ENCODE data around the gene ZNF514.
A peak's percentile ranks its signal among the peaks of the same experiment; 100 is the strongest.
"Not testable (repeated sequence)": the region's sequence is repeated elsewhere in the genome, so short reads cannot be mapped to it uniquely, and the experiment has no call there.

The ZNF514 gene

GRCh38 chr2:95138702-95139101 lies 20.9 kb downstream of the ZNF514 start:
- no peak for DNase-seq (ENCODE audit: low spot score)

- no peak for DNase-seq (ENCODE audit: low spot score)
These were observed 37.5 kb downstream of the ZNF514 start for GRCh38 chr2:95122197-95122551.

GRCh38 chr2:95121407-95122196 lies 38.0 kb downstream of the ZNF514 start, which contains the start of gene MRPS5:
MRPS5 (minus strand) TSS chr2:95121808; CDS start chr2:95121791, 17 bp downstream.
- peak; percentile 79 for DNase-seq (ENCODE audit: low spot score)

- no peak for DNase-seq (ENCODE audit: low spot score)
These were observed 38.6 kb downstream of the ZNF514 start for GRCh38 chr2:95121093-95121406.

GRCh38 chr2:95115418-95115817 lies 44.2 kb downstream of the ZNF514 start:
- peak; percentile 61 for DNase-seq (ENCODE audit: low spot score)

GRCh38 chr2:95113464-95113863 lies 46.2 kb downstream of the ZNF514 start:
- DNase-seq (ENCODE audit: low spot score), result no peak

- no peak for DNase-seq (ENCODE audit: low spot score)
These were observed 49.3 kb downstream of the ZNF514 start for GRCh38 chr2:95110395-95110794.

GRCh38 chr2:95109260-95109659 lies 50.4 kb downstream of the ZNF514 start:
- no peak for DNase-seq (ENCODE audit: low spot score)

- no peak for DNase-seq (ENCODE audit: low spot score)
These were observed 53.6 kb downstream of the ZNF514 start for GRCh38 chr2:95106081-95106480.

GRCh38 chr2:95104606-95105005 lies 55.0 kb downstream of the ZNF514 start:
- no peak for DNase-seq (ENCODE audit: low spot score)

GRCh38 chr2:95099910-95100309 lies 59.7 kb downstream of the ZNF514 start:
- no peak for DNase-seq (ENCODE audit: low spot score)

GRCh38 chr2:95098273-95098672 lies 61.4 kb downstream of the ZNF514 start:
- DNase-seq (ENCODE audit: low spot score), result not testable (repeated sequence)

Data from SK-N-DZ (cell line).